ENCODE measurements around the gene MAMDC2. TPM values are rescaled to one million over a fixed set of nuclear protein-coding genes. Genes with fewer than 3 reads are reported as not detected.

Gene MAMDC2
- polyA plus RNA-seq, 1 experiment: 28.0 TPM

- no peak for TF ChIP-seq CTCF (IDR thresholded peaks at IDR 0.05; ENCODE audit: insufficient read depth, low read depth, low read length)
- no peak for DNase-seq (ENCODE audit: low read depth)
- ChIA-PET POLR2A (no interaction called here), CTCF (interaction anchor here (1.0 to 5.1 kb wide), 6 partner anchors 11 to 469 kb away, joined by 3 to 25 read pairs (median 3); no protein-coding TSS in a partner anchor)
- no peaks in the 10 kb centered on the region for H3K27me3 ChIP-seq (ENCODE audit: control insufficient read depth, insufficient read depth, low read length)
- no peak overlapping the region for H3K4me3 ChIP-seq (ENCODE audit: low read depth, low read length)
- H3K36me3 ChIP-seq (ENCODE audit: control insufficient read depth, insufficient read depth, low read length): no peaks in the 10 kb centered on the region
Observed at GRCh38 chr9:70133253-70134208, 89.9 kb downstream of the MAMDC2 start.

DNA sequence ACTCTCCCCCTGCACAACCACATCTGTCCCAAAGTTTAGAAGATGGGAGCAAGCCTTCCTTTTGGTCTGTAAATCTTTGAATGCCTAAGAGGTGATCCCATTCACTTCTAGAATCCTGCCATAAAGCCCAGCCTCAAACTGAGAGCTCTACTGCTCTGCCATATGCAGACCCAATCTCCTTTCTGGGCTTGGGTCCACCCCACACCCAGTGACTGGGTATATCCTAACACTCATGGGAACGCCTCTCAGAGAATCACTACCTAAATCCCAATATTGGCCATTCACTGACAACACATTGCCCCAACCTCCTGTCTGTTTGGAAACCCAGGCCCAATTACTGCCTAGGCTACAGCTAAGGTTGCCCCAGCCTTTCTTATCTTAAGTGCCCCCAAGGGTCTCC is 90.7 kb downstream of the MAMDC2 start:
- H3K4me3 ChIP-seq (ENCODE audit: low read depth, low read length): no peak overlapping the region
- no peaks in the 10 kb centered on the region for H3K27me3 ChIP-seq (ENCODE audit: control insufficient read depth, insufficient read depth, low read length)
- no peak for DNase-seq (ENCODE audit: low read depth)
- ChIA-PET POLR2A (no interaction called here), CTCF (interaction anchor here (0.7 to 5.1 kb wide), 5 partner anchors 22 to 218 kb away, joined by 3 to 25 read pairs (median 3); no protein-coding TSS in a partner anchor)
- no peaks in the 10 kb centered on the region for H3K36me3 ChIP-seq (ENCODE audit: control insufficient read depth, insufficient read depth, low read length)
- TF ChIP-seq CTCF (IDR thresholded peaks at IDR 0.05; ENCODE audit: insufficient read depth, low read depth, low read length): no peak

- no peak for DNase-seq (ENCODE audit: low read depth)
Observed at GRCh38 chr9:70135176-70135575, 91.5 kb downstream of the MAMDC2 start.

GRCh38 chr9:70136632-70137031 is 93.0 kb downstream of the MAMDC2 start:
- Histone ChIP-seq H3K27me3 (ENCODE audit: control insufficient read depth, insufficient read depth, low read length) (no peaks in the 10 kb centered on the region), H3K4me3 (ENCODE audit: low read depth, low read length) (no peak overlapping the region), H3K36me3 (ENCODE audit: control insufficient read depth, insufficient read depth, low read length) (no peaks in the 10 kb centered on the region)
- CTCF ChIA-PET: interaction anchor here (0.5 to 5.1 kb wide), 2 partner anchors 25 to 224 kb away, joined by 3 to 25 read pairs; no protein-coding TSS in a partner anchor
- no peak for TF ChIP-seq CTCF (IDR thresholded peaks at IDR 0.05; ENCODE audit: insufficient read depth, low read depth, low read length)
- DNase-seq (ENCODE audit: low read depth): peak; percentile 49
- POLR2A ChIA-PET: no interaction called here

More at GRCh38 chr9:70135176-70135575, 91.5 kb downstream of the MAMDC2 start:
- no peaks in the 10 kb centered on the region for H3K27me3 ChIP-seq (ENCODE audit: control insufficient read depth, insufficient read depth, low read length)
- H3K36me3 ChIP-seq (ENCODE audit: control insufficient read depth, insufficient read depth, low read length): no peaks in the 10 kb centered on the region
- POLR2A ChIA-PET: interaction anchor here (0.6 to 0.7 kb wide), 2 partner anchors 92 to 647 kb away, joined by 3 read pairs; no protein-coding TSS in a partner anchor
- CTCF ChIA-PET: interaction anchor here (1.4 to 5.1 kb wide), 2 partner anchors 23 to 26 kb away, joined by 3 to 25 read pairs; no protein-coding TSS in a partner anchor
- H3K4me3 ChIP-seq (ENCODE audit: low read depth, low read length): no peak overlapping the region
- TF ChIP-seq CTCF (IDR thresholded peaks at IDR 0.05; ENCODE audit: insufficient read depth, low read depth, low read length): 0 out of 2 replicates have a peak, but pooled peaks have one; percentile 2

- no peak for TF ChIP-seq CTCF (IDR thresholded peaks at IDR 0.05; ENCODE audit: insufficient read depth, low read depth, low read length)
- CTCF ChIA-PET: interaction anchor here (1.5 kb wide), 1 partner anchor 13 kb away, joined by 4 read pairs; no protein-coding TSS in a partner anchor
- POLR2A ChIA-PET: no interaction called here
- no peaks in the 10 kb centered on the region for H3K27me3 ChIP-seq (ENCODE audit: control insufficient read depth, insufficient read depth, low read length)
- no peaks in the 10 kb centered on the region for H3K36me3 ChIP-seq (ENCODE audit: control insufficient read depth, insufficient read depth, low read length)
- DNase-seq (ENCODE audit: low read depth): no peak
- H3K4me3 ChIP-seq (ENCODE audit: low read depth, low read length): no peak overlapping the region
Observed at GRCh38 chr9:70137577-70137976, 93.9 kb downstream of the MAMDC2 start.

Measured in BJ (cell line).